Uterus (tissue), 4 donors: ENCODE data around the gene ZNF653. TPM values are rescaled to one million over a fixed set of nuclear protein-coding genes. Genes with fewer than 3 reads are reported as not detected.
"Not testable (repeated sequence)": the region's sequence is repeated elsewhere in the genome, so short reads cannot be mapped to it uniquely, and the experiment has no call there.

Experiments used
- DNase-seq, 2 donors: peaks; one replicate each; pipeline ENCODE4 v3.0.0-alpha.2; 2019 to 2020
- H3K27ac ChIP-seq, 2 donors: fragments of 200-600 bp; sonication (generic); 1 replicate in 1 of 2; 2 replicates in 1 of 2; pipeline ENCODE4 v1.5.1; 2016 to 2018
- H3K27me3 ChIP-seq, 2 donors: fragments of 200-600 bp; sonication (generic); one replicate each; pipeline ENCODE4 v1.5.1; 2018 to 2019; ENCODE audit warnings: control low read depth in 1 of 2
- H3K36me3 ChIP-seq, 2 donors: fragments of 200-600 bp; sonication (generic); one replicate each; pipeline ENCODE4 v1.5.1; 2019; ENCODE audit warnings: control low read depth in 1 of 2
- H3K4me1 ChIP-seq, 2 donors: fragments of 200-600 bp; sonication (generic); one replicate each; pipeline ENCODE4 v1.5.1; 2018 to 2019; ENCODE audit warnings: control low read depth in 1 of 2
- H3K4me3 ChIP-seq, 2 donors: fragments of 200-600 bp; sonication (generic); 1 replicate in 1 of 2; 2 replicates in 1 of 2; pipeline ENCODE4 v1.5.1; 2018 to 2019; ENCODE audit warnings: mild to moderate bottlenecking in 1 of 2
- H3K9me3 ChIP-seq, 2 donors: fragments of 200-600 bp; sonication (generic); one replicate each; pipeline ENCODE4 v1.5.1; 2019; ENCODE audit warnings: control low read depth in 1 of 2
- CTCF ChIP-seq, 4 experiments: fragments of 200-600 bp in 2 of 4; fragments of 450-650 bp in 2 of 4; sonication (generic) in 2 of 4; IDR thresholded peaks; one replicate each; pipeline ENCODE4 v1.5.1; 2016 to 2019; ENCODE audit warnings: antibody characterized with exemption in 4 of 4, mild to moderate bottlenecking in 2 of 4, moderate library complexity in 1 of 4
- POLR2A ChIP-seq, 2 donors: fragments of 450-650 bp; IDR thresholded peaks; one replicate each; pipeline ENCODE4 v1.6.1; 2016; ENCODE audit warnings: antibody characterized with exemption in 2 of 2, mild to moderate bottlenecking in 1 of 2, moderate library complexity in 1 of 2
- intact Hi-C: fragments of 100-400 bp; cut with DNase I; formaldehyde crosslinking; loops from one replicate; pipeline ENCODE4 v1.15.1; 2023; ENCODE audit warnings: low total_unique reads
- total RNA-seq, 4 donors: library from RNA; depleted of rRNA in 3 of 4; stranded (reverse); fragments of >200 nt in 3 of 4; gene quantifications; one replicate each; pipeline versions ENCODE4 v1.1.0 to v1.2.4, GENCODE V29; 2014 to 2023
- donor health status: DM: yes; HTN: yes; CAD: no.

ZNF653 gene
- total RNA-seq, 4 donors from 2014 or later = 0.88 to 14.8 (median 6.3) TPM

- Histone ChIP-seq H3K36me3 (no peaks in the 10 kb centered on the region), H3K4me1 (no peaks in the 10 kb centered on the region), H3K9me3 (no peaks in the 10 kb centered on the region), H3K27ac (no peak overlapping the region), H3K27me3 (no peaks in the 10 kb centered on the region), H3K4me3 (no peak overlapping the region)
- DNase-seq = no peak
- TF ChIP-seq POLR2A (IDR thresholded peaks at IDR 0.05) (no peak), CTCF (IDR thresholded peaks at IDR 0.05) (no peak)
- intact Hi-C loops = no loop called here
These were observed 61.6 kb downstream of the ZNF653 start for GRCh38 chr19:11444059-11444458.

DNA sequence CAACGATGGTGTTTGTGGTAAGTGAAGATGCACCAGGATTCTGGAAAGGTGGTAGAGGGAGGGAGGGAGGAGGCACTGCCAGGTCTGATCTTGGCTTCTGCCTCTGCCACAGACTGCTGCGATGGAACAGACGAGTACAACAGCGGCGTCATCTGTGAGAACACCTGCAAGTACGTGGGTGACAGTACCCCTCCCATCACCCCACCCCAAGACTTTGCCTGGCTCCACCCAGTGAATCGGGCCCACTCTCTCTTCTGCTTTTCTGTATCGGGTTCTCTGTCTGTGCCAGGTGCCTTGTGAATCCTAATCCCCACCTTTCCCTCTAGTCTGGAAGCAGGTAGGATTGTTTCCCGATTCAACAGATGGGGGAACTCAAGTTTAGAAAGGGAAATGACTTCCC lies 67.7 kb downstream of the ZNF653 start:
- Histone ChIP-seq H3K36me3 (no peaks in the 10 kb centered on the region), H3K4me1 (peaks cover 9% of the 10 kb centered on the region in 2 donors), H3K4me3 (no peak overlapping the region), H3K27me3 (no peaks in the 10 kb centered on the region), H3K9me3 (no peaks in the 10 kb centered on the region), H3K27ac (no peak overlapping the region)
- no peak for DNase-seq
- intact Hi-C loops = no loop called here
- TF ChIP-seq CTCF (IDR thresholded peaks at IDR 0.05) (no peak), POLR2A (IDR thresholded peaks at IDR 0.05) (no peak)

- intact Hi-C loops = no loop called here
These were observed 69.8 kb downstream of the ZNF653 start for GRCh38 chr19:11435833-11436313.

DNA sequence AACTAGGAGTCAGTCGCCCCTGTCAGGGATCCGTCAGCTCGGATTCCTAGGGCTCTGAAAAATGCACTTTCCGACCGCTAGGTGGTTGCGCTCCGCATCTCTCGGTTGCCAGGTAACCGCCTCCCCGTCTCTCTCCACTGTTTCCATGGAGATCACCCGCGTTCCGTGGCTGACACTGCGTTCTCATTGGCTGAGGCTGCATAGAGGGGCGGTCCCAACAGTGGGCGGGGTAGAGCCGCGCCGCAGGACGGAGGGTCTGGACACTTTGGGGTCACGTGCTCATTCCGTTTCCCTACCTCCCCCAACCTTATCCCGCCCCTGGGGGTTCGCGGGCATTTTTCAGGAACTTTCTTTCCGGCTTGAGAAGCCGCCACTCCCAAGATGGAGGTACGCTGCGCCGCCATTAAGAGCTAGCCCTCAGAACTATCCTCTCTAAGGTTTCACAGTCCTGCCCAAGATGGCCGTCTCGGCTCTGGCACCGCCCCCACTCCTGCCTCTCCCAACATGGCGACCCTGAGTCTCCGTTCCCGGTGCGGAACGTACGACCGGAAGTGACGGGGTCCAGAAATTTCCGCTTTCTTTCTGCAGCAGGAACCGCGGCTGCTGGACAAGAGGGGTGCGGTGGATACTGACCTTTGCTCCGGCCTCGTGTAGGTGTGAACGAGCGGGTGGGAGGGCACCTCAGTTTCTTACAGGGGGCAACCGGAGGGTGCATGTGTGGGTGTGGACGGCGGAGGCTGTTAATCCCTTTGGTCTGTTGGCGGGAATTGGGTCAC lies 70.4 kb downstream of the ZNF653 start, which contains the start of the genes ODAD3 and PRKCSH:
Gene ODAD3, minus strand, starts transcription at position 65 of the 776 bp plus-strand sequence. CDS start 105 bp downstream, outside the sequence.
Gene PRKCSH, plus strand, starts transcription at position 579 of the 776 bp plus-strand sequence. CDS start 483 bp downstream, outside the sequence.
- intact Hi-C loops = no loop called here
- peak; percentile 77 to 95 (median 86) for TF ChIP-seq CTCF (IDR thresholded peaks at IDR 0.05)
- peak; percentile 17 to 31 for TF ChIP-seq POLR2A (IDR thresholded peaks at IDR 0.05)
- DNase-seq = peak; percentile 99
- Histone ChIP-seq H3K4me1 (peaks cover 9% of the 10 kb centered on the region in 2 donors), H3K4me3 (peak within 1 kb of the TSS; percentile 74), H3K9me3 (no peaks in the 10 kb centered on the region), H3K27me3 (no peaks in the 10 kb centered on the region), H3K27ac (peak within 1 kb of the TSS; percentile 83 to 86), H3K36me3 (no peaks in the 10 kb centered on the region)

More at GRCh38 chr19:11435833-11436313, 69.8 kb downstream of the ZNF653 start:
- no peak for DNase-seq
- Histone ChIP-seq H3K27me3 (no peaks in the 10 kb centered on the region), H3K4me3 (peak overlapping the region; percentile 74), H3K36me3 (no peaks in the 10 kb centered on the region), H3K4me1 (peaks cover 9% of the 10 kb centered on the region in 2 donors), H3K9me3 (no peaks in the 10 kb centered on the region), H3K27ac (peak overlapping the region; percentile 70 to 83)
- no peak for TF ChIP-seq POLR2A (IDR thresholded peaks at IDR 0.05)
- no peak for TF ChIP-seq CTCF (IDR thresholded peaks at IDR 0.05)

DNA sequence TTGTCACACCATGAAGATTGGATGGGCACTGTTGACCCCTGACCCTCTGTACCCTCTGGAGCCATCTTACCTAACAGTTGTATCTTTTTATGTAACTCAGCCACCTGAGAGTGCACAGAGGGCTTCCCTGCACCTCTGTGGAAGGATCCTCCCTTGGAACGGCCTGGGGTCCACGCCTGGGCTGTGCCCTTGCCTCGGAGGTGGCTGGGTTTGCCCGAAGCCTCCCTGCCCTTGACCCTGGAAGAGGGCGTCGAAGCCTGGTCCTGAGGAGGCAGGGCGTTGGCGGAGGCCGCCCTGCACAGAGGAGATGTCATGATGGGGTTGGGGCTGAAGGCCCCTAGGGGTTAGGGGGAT lies 71.0 kb downstream of the ZNF653 start:
- peaks cover 9% of the 10 kb centered on the region in 2 donors for H3K4me1 ChIP-seq
- intact Hi-C loops = no loop called here
- DNase-seq = peak in 1 of 2 donors; percentile 37
- no peaks in the 10 kb centered on the region for H3K9me3 ChIP-seq
- TF ChIP-seq POLR2A (IDR thresholded peaks at IDR 0.05) (no peak), CTCF (IDR thresholded peaks at IDR 0.05) (no peak)
- H3K27me3 ChIP-seq = no peaks in the 10 kb centered on the region
- H3K36me3 ChIP-seq = no peaks in the 10 kb centered on the region
- peak overlapping the region; percentile 83 to 86 for H3K27ac ChIP-seq
- H3K4me3 ChIP-seq = peak overlapping the region; percentile 31 to 43

GRCh38 chr19:11433526-11433925 lies 72.1 kb downstream of the ZNF653 start:
- H3K27me3 ChIP-seq, intact Hi-C loops, DNase-seq, H3K36me3 ChIP-seq, H3K27ac ChIP-seq, H3K4me1 ChIP-seq, H3K9me3 ChIP-seq, H3K4me3 ChIP-seq: not testable (repeated sequence)
